ENCODE measurements around the gene TACR3. TPM values are rescaled to one million over a fixed set of nuclear protein-coding genes. Genes with fewer than 3 reads are reported as not detected.
"Not testable (repeated sequence)": the region's sequence is repeated elsewhere in the genome, so short reads cannot be mapped to it uniquely, and the experiment has no call there.

The TACR3 gene
- not detected for total RNA-seq

- ChIA-PET POLR2A (no interaction called here), CTCF (no interaction called here)
- peaks cover 2% of the 10 kb centered on the region for H3K9me3 Mint-ChIP-seq
- no peak within 1 kb of the TSS for H3K4me3 Mint-ChIP-seq
- DNase-seq = no peak
- H3K27ac Mint-ChIP-seq = no peak within 1 kb of the TSS
- peaks cover 12% of the 10 kb centered on the region for H3K27me3 Mint-ChIP-seq
- no peaks in the 10 kb centered on the region for H3K36me3 Mint-ChIP-seq (ENCODE audit: low read depth)
- H3K4me1 Mint-ChIP-seq = no peaks in the 10 kb centered on the region
These were observed at the start of gene TACR3 for GRCh38 chr4:103719830-103720207. Gene TACR3, minus strand, starts transcription at chr4:103719985. Its CDS starts 310 bp downstream, at chr4:103719675.

GRCh38 chr4:103757631-103758030 is 37.8 kb upstream of the TACR3 start:
- no peaks in the 10 kb centered on the region for H3K4me1 Mint-ChIP-seq
- CTCF ChIA-PET = no interaction called here
- no peak overlapping the region for H3K27ac Mint-ChIP-seq
- no peaks in the 10 kb centered on the region for H3K9me3 Mint-ChIP-seq
- no peak overlapping the region for H3K4me3 Mint-ChIP-seq
- no peaks in the 10 kb centered on the region for H3K27me3 Mint-ChIP-seq
- no peak for DNase-seq
- no peaks in the 10 kb centered on the region for H3K36me3 Mint-ChIP-seq (ENCODE audit: low read depth)
- POLR2A ChIA-PET = no interaction called here

GRCh38 chr4:103756741-103757140 is 37.0 kb upstream of the TACR3 start:
- no peak for DNase-seq
- CTCF ChIA-PET = no interaction called here
- Mint-ChIP-seq H3K4me1 (no peaks in the 10 kb centered on the region), H3K36me3 (ENCODE audit: low read depth) (no peaks in the 10 kb centered on the region), H3K4me3 (no peak overlapping the region), H3K27me3 (no peaks in the 10 kb centered on the region), H3K27ac (no peak overlapping the region), H3K9me3 (no peaks in the 10 kb centered on the region)
- POLR2A ChIA-PET = no interaction called here

GRCh38 chr4:103754844-103755243 is 35.1 kb upstream of the TACR3 start:
- POLR2A ChIA-PET = no interaction called here
- CTCF ChIA-PET = no interaction called here
- H3K4me1 Mint-ChIP-seq = no peaks in the 10 kb centered on the region

GRCh38 chr4:103753868-103754653 is 34.3 kb upstream of the TACR3 start:
- Mint-ChIP-seq H3K27me3 (no peaks in the 10 kb centered on the region), H3K4me3 (no peak overlapping the region), H3K4me1 (no peaks in the 10 kb centered on the region), H3K27ac (no peak overlapping the region), H3K9me3 (no peaks in the 10 kb centered on the region), H3K36me3 (ENCODE audit: low read depth) (no peaks in the 10 kb centered on the region)
- ChIA-PET CTCF (no interaction called here), POLR2A (no interaction called here)
- no peak for DNase-seq

More at GRCh38 chr4:103754844-103755243, 35.1 kb upstream of the TACR3 start:
- H3K27me3 Mint-ChIP-seq = no peaks in the 10 kb centered on the region
- no peaks in the 10 kb centered on the region for H3K36me3 Mint-ChIP-seq (ENCODE audit: low read depth)
- H3K27ac Mint-ChIP-seq = no peak overlapping the region
- no peak overlapping the region for H3K4me3 Mint-ChIP-seq
- DNase-seq = no peak
- no peaks in the 10 kb centered on the region for H3K9me3 Mint-ChIP-seq

GRCh38 chr4:103723150-103723549 is 3.4 kb upstream of the TACR3 start:
- peaks cover 12% of the 10 kb centered on the region for H3K27me3 Mint-ChIP-seq
- DNase-seq; H3K9me3 Mint-ChIP-seq; H3K27ac Mint-ChIP-seq; H3K36me3 Mint-ChIP-seq (ENCODE audit: low read depth); CTCF ChIA-PET; H3K4me1 Mint-ChIP-seq; POLR2A ChIA-PET; H3K4me3 Mint-ChIP-seq: not testable (repeated sequence)

GRCh38 chr4:103721251-103721650 is 1.5 kb upstream of the TACR3 start:
- Mint-ChIP-seq H3K36me3 (ENCODE audit: low read depth) (no peaks in the 10 kb centered on the region), H3K27me3 (peaks cover 12% of the 10 kb centered on the region), H3K27ac (no peak overlapping the region), H3K9me3 (peaks cover 2% of the 10 kb centered on the region), H3K4me3 (no peak overlapping the region), H3K4me1 (no peaks in the 10 kb centered on the region)
- no peak for DNase-seq
- ChIA-PET POLR2A (no interaction called here), CTCF (no interaction called here)

- Mint-ChIP-seq H3K9me3 (peaks cover 2% of the 10 kb centered on the region), H3K27me3 (peaks cover 12% of the 10 kb centered on the region), H3K36me3 (ENCODE audit: low read depth) (no peaks in the 10 kb centered on the region), H3K27ac (no peak overlapping the region), H3K4me3 (no peak overlapping the region), H3K4me1 (no peaks in the 10 kb centered on the region)
- DNase-seq = no peak
- ChIA-PET POLR2A (no interaction called here), CTCF (no interaction called here)
These were observed 876 bp upstream of the TACR3 start for GRCh38 chr4:103720661-103721060.

- Mint-ChIP-seq H3K27me3 (peaks cover 12% of the 10 kb centered on the region), H3K36me3 (ENCODE audit: low read depth) (no peaks in the 10 kb centered on the region), H3K4me3 (no peak overlapping the region), H3K9me3 (peaks cover 2% of the 10 kb centered on the region), H3K27ac (no peak overlapping the region), H3K4me1 (no peaks in the 10 kb centered on the region)
- DNase-seq = no peak
- ChIA-PET CTCF (no interaction called here), POLR2A (no interaction called here)
These were observed 518 bp downstream of the TACR3 start for GRCh38 chr4:103719105-103719829.

- no peak overlapping the region for H3K27ac Mint-ChIP-seq
- POLR2A ChIA-PET = no interaction called here
- no peak for DNase-seq
- no peaks in the 10 kb centered on the region for H3K4me1 Mint-ChIP-seq
- CTCF ChIA-PET = no interaction called here
- H3K4me3 Mint-ChIP-seq = no peak overlapping the region
- H3K36me3 Mint-ChIP-seq (ENCODE audit: low read depth) = no peaks in the 10 kb centered on the region
- peaks cover 2% of the 10 kb centered on the region for H3K9me3 Mint-ChIP-seq
- H3K27me3 Mint-ChIP-seq = no peaks in the 10 kb centered on the region
These were observed 27.2 kb downstream of the TACR3 start for GRCh38 chr4:103692615-103693014.

- Mint-ChIP-seq H3K4me3 (no peak overlapping the region), H3K9me3 (peaks cover 7% of the 10 kb centered on the region), H3K27me3 (no peaks in the 10 kb centered on the region), H3K4me1 (no peaks in the 10 kb centered on the region), H3K27ac (no peak overlapping the region), H3K36me3 (ENCODE audit: low read depth) (no peaks in the 10 kb centered on the region)
- CTCF ChIA-PET = no interaction called here
- DNase-seq = no peak
- POLR2A ChIA-PET = no interaction called here
These were observed 45.8 kb downstream of the TACR3 start for GRCh38 chr4:103673983-103674382.

GRCh38 chr4:103666764-103667163 is 53.0 kb downstream of the TACR3 start:
- H3K9me3 Mint-ChIP-seq; H3K36me3 Mint-ChIP-seq (ENCODE audit: low read depth); POLR2A ChIA-PET; H3K27me3 Mint-ChIP-seq; H3K4me3 Mint-ChIP-seq; H3K27ac Mint-ChIP-seq; DNase-seq; H3K4me1 Mint-ChIP-seq: not testable (repeated sequence)
- CTCF ChIA-PET = interaction anchor here (1.3 kb wide), 1 partner anchor 10 kb away, joined by 4 read pairs; no protein-coding TSS in a partner anchor

GRCh38 chr4:103664436-103665075 is 55.2 kb downstream of the TACR3 start:
- no peak for DNase-seq
- no peaks in the 10 kb centered on the region for H3K27me3 Mint-ChIP-seq
- CTCF ChIA-PET = no interaction called here
- H3K9me3 Mint-ChIP-seq = no peaks in the 10 kb centered on the region
- H3K4me1 Mint-ChIP-seq = no peaks in the 10 kb centered on the region
- no peak overlapping the region for H3K27ac Mint-ChIP-seq
- H3K4me3 Mint-ChIP-seq = no peak overlapping the region
- no peaks in the 10 kb centered on the region for H3K36me3 Mint-ChIP-seq (ENCODE audit: low read depth)
- POLR2A ChIA-PET = no interaction called here
